ENCODE measurements around the gene ELP2. TPM values are rescaled to one million over a fixed set of nuclear protein-coding genes. Genes with fewer than 3 reads are reported as not detected.

Gene ELP2
- total RNA-seq, 1 donor from 2014 or later = 49.7 TPM

DNA sequence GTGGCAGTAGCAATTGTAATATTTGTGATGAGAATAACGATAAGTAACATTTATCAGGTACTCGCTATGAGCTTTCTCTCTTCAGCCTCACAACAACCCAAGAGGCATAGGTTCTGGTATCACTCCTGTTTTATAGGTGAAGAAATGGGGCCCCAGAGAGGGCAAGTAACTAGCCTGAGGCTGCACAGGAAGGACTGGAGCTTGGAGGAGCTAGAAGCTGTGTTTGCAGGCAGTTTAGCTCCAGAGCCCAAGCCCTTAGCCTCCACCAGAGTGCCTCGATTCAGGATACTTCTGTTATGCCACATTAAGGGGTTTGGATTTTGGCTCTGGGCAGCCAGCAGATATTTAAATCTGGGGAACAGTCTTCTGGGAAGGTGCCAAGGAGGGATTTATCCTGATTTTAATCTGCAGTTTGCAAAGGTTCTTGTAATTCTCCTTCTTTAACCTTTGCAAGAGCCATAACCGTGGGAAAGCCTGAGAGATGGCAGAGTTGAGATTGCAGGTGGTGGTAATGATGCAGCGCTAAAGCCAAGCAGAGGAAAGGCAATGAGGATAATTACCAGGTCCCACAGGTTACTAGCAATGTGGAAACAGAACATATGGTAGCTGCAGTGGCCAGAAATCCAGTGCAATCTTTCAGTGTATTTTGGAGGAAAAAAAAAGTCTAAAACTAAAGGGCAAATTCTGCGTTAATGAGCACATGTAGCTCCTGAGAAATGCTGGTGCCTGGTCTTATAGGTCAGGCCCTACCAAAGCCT is 66.7 kb downstream of the ELP2 start:
- no peak overlapping the region for H3K4me3 ChIP-seq
- no peaks in the 10 kb centered on the region for H3K9me3 ChIP-seq (replicated peaks)
- TF ChIP-seq, protein P1, sequence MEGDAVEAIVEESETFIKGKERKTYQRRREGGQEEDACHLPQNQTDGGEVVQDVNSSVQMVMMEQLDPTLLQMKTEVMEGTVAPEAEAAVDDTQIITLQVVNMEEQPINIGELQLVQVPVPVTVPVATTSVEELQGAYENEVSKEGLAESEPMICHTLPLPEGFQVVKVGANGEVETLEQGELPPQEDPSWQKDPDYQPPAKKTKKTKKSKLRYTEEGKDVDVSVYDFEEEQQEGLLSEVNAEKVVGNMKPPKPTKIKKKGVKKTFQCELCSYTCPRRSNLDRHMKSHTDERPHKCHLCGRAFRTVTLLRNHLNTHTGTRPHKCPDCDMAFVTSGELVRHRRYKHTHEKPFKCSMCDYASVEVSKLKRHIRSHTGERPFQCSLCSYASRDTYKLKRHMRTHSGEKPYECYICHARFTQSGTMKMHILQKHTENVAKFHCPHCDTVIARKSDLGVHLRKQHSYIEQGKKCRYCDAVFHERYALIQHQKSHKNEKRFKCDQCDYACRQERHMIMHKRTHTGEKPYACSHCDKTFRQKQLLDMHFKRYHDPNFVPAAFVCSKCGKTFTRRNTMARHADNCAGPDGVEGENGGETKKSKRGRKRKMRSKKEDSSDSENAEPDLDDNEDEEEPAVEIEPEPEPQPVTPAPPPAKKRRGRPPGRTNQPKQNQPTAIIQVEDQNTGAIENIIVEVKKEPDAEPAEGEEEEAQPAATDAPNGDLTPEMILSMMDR (IDR thresholded peaks at IDR 0.05; ENCODE audit: borderline replicate concordance) = no peak
- peaks cover 8% of the 10 kb centered on the region for H3K4me1 ChIP-seq
- intact Hi-C loops (cut with micrococcal nuclease) = no loop called here
- H3K36me3 ChIP-seq = no peaks in the 10 kb centered on the region
- DNase-seq = no peak
- H3K27ac ChIP-seq (replicated peaks) = no peak overlapping the region
- H3K27me3 ChIP-seq (ENCODE audit: low read depth) = no peaks in the 10 kb centered on the region

DNA sequence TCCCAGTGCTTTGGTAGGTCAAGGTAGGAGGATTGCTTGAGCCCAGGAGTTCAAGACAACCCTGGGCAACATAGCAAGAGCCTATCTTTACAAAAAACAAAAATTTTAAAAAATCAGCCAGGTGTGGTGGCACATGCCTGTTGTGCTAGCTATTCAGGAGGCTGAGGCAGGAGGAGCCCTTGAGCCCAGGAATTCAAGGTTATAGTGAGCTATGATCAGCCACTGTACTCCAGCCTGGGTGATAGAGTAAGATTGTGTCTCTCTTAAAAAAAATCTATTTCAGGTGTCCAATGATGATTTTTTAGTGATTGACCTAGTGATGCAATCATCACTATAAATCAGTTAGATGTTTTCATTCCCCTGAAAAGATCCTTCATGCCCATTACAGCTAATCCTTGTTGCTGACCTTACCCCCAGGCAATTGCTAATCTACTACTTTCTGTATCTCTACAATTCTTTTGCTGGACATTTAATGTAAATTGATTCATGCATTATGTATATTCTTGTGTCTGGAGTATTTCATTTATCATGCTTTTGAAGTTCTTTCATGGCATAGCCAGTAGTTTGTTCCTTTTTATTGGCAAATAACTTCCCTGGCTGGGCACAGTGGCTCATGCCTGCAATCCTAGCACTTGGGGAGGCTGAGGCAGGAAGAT is 67.9 kb downstream of the ELP2 start:
- TF ChIP-seq, protein P1 (IDR thresholded peaks at IDR 0.05; ENCODE audit: borderline replicate concordance) = no peak
- no peak overlapping the region for H3K4me3 ChIP-seq
- intact Hi-C loops (cut with micrococcal nuclease) = no loop called here
- H3K27me3 ChIP-seq (ENCODE audit: low read depth) = no peaks in the 10 kb centered on the region
- DNase-seq = no peak
- H3K27ac ChIP-seq (replicated peaks) = no peak overlapping the region
- H3K9me3 ChIP-seq (replicated peaks) = no peaks in the 10 kb centered on the region
- H3K4me1 ChIP-seq = peaks cover 8% of the 10 kb centered on the region
- no peaks in the 10 kb centered on the region for H3K36me3 ChIP-seq

DNA sequence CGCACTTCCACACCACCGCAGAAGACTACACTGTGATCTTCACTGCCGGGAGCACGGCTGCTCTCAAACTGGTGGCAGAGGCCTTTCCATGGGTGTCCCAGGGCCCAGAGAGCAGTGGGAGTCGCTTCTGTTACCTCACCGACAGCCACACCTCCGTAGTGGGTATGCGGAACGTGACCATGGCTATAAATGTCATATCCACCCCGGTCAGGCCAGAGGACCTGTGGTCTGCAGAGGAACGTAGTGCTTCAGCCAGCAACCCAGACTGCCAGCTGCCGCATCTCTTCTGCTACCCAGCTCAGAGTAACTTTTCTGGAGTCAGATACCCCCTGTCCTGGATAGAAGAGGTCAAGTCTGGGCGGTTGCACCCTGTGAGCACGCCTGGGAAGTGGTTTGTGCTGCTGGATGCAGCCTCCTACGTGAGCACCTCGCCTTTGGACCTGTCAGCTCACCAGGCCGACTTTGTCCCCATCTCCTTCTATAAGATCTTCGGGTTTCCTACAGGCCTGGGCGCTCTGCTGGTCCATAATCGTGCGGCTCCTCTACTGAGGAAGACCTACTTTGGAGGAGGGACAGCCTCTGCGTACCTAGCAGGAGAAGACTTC is 70.1 kb downstream of the ELP2 start:
- Histone ChIP-seq H3K9me3 (replicated peaks) (no peaks in the 10 kb centered on the region), H3K4me1 (peaks cover 8% of the 10 kb centered on the region), H3K36me3 (no peaks in the 10 kb centered on the region), H3K4me3 (no peak overlapping the region), H3K27ac (replicated peaks) (no peak overlapping the region), H3K27me3 (ENCODE audit: low read depth) (no peaks in the 10 kb centered on the region)
- no peak for DNase-seq
- TF ChIP-seq, protein P1 (IDR thresholded peaks at IDR 0.05; ENCODE audit: borderline replicate concordance) = no peak
- intact Hi-C loops (cut with micrococcal nuclease) = no loop called here

DNA sequence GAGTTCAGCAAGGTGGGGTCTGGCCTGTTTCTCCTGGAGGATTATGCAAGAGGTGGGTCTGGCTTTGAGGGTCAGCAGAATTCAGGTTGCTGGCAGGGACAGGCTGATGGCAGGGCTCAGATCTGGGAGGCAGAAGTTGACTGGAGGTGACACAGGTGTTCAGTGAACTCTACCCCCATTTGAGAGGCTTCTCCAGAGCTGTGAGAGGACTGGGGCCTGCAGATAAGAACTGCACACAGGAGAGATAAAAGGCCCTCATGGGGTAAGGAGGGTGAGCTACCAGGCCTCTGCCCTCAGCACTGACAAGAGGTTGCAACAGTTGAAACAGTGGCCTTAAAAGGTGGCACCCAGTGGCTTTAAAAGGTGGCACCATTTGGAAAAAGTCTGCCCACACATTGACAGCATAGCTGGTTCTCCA is 70.7 kb downstream of the ELP2 start:
- H3K4me3 ChIP-seq = no peak overlapping the region
- no peaks in the 10 kb centered on the region for H3K27me3 ChIP-seq (ENCODE audit: low read depth)
- TF ChIP-seq, protein P1 (IDR thresholded peaks at IDR 0.05; ENCODE audit: borderline replicate concordance) = no peak
- no peak for DNase-seq
- intact Hi-C loops (cut with micrococcal nuclease) = no loop called here
- no peaks in the 10 kb centered on the region for H3K36me3 ChIP-seq
- H3K9me3 ChIP-seq (replicated peaks) = no peaks in the 10 kb centered on the region
- peaks cover 7% of the 10 kb centered on the region for H3K4me1 ChIP-seq
- no peak overlapping the region for H3K27ac ChIP-seq (replicated peaks)

DNA sequence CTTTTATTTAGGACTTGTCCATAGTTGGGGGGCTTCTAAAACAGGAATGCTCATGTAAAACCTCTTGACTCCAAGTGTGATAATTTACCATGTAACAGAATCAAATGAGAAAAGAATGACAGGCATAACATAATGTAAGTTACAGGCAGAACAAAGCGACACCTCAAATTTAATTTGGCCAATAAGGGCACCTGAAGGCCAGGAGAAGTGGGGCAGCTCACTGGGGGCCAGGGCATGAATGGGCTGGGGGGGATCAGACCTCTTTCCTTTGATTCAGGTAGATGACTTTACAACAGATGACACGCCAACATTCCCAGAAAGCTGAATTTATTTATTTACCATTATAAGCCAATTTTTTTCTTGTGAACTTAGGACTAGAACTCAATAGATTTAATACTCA is 72.1 kb downstream of the ELP2 start:
- no peak for DNase-seq
- H3K4me3 ChIP-seq = no peak overlapping the region
- H3K27ac ChIP-seq (replicated peaks) = no peak overlapping the region
- no peaks in the 10 kb centered on the region for H3K27me3 ChIP-seq (ENCODE audit: low read depth)
- no peaks in the 10 kb centered on the region for H3K9me3 ChIP-seq (replicated peaks)
- no peaks in the 10 kb centered on the region for H3K36me3 ChIP-seq
- H3K4me1 ChIP-seq = no peaks in the 10 kb centered on the region
- intact Hi-C loops (cut with micrococcal nuclease) = no loop called here
- TF ChIP-seq, protein P1 (IDR thresholded peaks at IDR 0.05; ENCODE audit: borderline replicate concordance) = no peak

Measured in left ventricle myocardium inferior (tissue), 1 donor.